IPS DF 6.9 (cell line): Measurements from ENCODE around the gene RBM20.

Experiments used
- DNase-seq: peaks from one replicate; pipeline ENCODE4 v3.0.0-alpha.2; 2013; ENCODE audit warnings: low read depth, low spot score
- H3K27ac ChIP-seq: one replicate; pipeline ENCODE4 v1.5.1; 2013; ENCODE audit warnings: low read length, control low read depth
- H3K27me3 ChIP-seq: 2 replicates; pipeline ENCODE4 v1.6.1; 2013; ENCODE audit warnings: mild to moderate bottlenecking, low read length; ENCODE audit not compliant: control insufficient read depth, insufficient read depth
- H3K36me3 ChIP-seq: 2 replicates; pipeline ENCODE4 v1.6.1; 2013; ENCODE audit warnings: low read length; ENCODE audit not compliant: control insufficient read depth, insufficient read depth
- H3K4me1 ChIP-seq: 2 replicates; pipeline ENCODE4 v1.6.1; 2013; ENCODE audit warnings: low read length; ENCODE audit not compliant: control insufficient read depth, insufficient read depth
- H3K4me3 ChIP-seq: 2 replicates; pipeline ENCODE4 v1.5.1; 2013; ENCODE audit warnings: mild to moderate bottlenecking, low read length
- H3K9me3 ChIP-seq: 2 replicates; pipeline ENCODE4 v1.6.1; 2013; ENCODE audit warnings: low read length, inconsistent platforms; ENCODE audit not compliant: control insufficient read depth, insufficient read depth
- WGBS: extraction: QIAGEN DNeasy Blood & Tissue Kit; methylation state at CpG from one replicate; pipeline ENCODE4 v1.1.7; 2013; ENCODE audit warnings: mixed read lengths, missing lambda C conversion rate; ENCODE audit not compliant: insufficient read length, insufficient coverage; 5-methylcytosine and 5-hydroxymethylcytosine counted together

The RBM20 gene

GRCh38 chr10:110852947-110853346 is 208.8 kb downstream of the RBM20 start:
- no peaks in the 10 kb centered on the region for H3K4me1 ChIP-seq
- no CpG with 5 or more reads among the region's 4 CpGs for WGBS
- H3K36me3 ChIP-seq, result no peaks in the 10 kb centered on the region
- no peaks in the 10 kb centered on the region; the same call in 1 of the 2 replicates for H3K27me3 ChIP-seq
- no peak for DNase-seq
- H3K4me3 ChIP-seq, result no peak overlapping the region
- no peaks in the 10 kb centered on the region for H3K9me3 ChIP-seq
- H3K27ac ChIP-seq, result no peak overlapping the region

DNA sequence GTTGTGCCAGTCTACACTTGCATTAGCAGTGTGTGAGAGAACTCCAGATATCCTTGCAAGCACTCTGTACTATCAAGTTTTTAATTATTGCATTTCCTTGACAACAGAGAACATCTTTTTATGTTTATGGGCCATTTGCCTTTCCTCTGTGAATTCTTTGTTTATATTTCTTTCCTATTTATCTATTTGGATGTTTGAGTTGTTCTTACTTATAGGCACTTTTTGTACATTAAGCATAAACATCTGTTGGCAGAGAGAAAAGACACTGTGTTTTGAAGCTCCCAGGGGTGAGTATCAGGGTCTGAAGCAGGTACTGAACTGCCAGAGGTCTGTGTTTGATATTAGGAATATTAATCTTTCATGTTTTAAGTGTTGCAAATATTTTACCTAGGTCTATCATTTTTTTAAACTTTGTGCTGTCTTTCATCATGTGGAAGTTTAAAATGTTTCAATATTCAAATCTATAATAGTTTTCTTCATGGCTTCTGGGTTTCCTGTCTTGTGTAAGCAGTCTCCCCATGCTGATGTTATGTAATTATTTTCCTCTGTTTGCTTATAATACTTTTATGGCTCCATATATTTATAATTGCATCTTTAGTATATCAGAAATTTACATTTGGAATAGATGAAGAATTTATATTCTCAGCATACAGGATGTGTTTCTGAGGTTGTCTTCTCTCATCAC is 209.9 kb downstream of the RBM20 start:
- Histone ChIP-seq H3K36me3 (no peaks in the 10 kb centered on the region), H3K9me3 (no peaks in the 10 kb centered on the region), H3K4me1 (no peaks in the 10 kb centered on the region), H3K4me3 (no peak overlapping the region), H3K27me3 (no peaks in the 10 kb centered on the region; the same call in 1 of the 2 replicates), H3K27ac (no peak overlapping the region)
- no peak for DNase-seq

DNA sequence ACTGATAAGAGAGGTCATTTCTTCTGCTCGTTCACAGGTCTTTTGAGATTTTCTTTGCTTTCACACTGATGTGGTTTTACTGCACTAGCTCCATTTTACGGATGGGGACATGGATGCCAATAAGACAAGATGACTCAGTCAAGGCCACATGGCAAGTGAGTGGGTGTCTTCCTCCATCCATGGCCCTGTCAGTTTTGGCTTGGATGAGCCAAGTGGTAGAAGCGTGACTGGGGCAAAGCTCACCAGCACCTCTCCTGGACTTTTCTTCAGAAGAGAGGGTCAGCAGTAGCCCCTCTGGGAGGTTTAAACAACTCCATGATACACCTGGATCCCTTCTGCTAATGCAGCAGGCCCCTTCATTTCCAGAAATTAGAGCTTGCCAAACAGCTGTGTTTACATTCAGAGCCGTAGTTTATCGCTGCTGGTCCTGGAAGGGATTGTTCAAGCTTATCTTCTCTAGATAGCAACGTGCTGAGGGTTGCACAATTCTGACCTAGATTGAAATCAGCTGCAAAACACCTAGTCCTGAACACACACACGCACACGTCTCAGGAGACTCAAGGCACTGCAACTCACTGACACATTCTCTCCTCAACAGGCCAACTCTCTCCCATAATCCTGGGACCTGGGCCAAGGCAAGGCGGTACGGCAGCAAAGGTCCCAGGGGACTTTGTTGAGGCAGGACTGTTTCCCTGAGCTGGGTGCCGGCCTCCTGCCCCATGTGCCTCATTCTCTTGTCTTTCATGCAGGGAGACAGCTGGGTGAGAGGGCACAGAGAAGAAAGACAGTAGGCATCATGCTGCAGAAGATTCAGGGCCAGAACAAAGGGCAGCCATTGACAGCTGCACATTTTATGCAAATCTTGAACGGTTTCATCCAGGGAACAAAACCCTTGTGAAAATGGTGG is 213.4 kb downstream of the RBM20 start:
- DNase-seq, result no peak
- H3K27me3 ChIP-seq, result no peaks in the 10 kb centered on the region; the same call in 1 of the 2 replicates
- no CpG with 5 or more reads among the region's 12 CpGs for WGBS
- no peaks in the 10 kb centered on the region for H3K4me1 ChIP-seq
- H3K36me3 ChIP-seq, result no peaks in the 10 kb centered on the region
- H3K4me3 ChIP-seq, result no peak overlapping the region
- no peak overlapping the region for H3K27ac ChIP-seq
- no peaks in the 10 kb centered on the region for H3K9me3 ChIP-seq

DNA sequence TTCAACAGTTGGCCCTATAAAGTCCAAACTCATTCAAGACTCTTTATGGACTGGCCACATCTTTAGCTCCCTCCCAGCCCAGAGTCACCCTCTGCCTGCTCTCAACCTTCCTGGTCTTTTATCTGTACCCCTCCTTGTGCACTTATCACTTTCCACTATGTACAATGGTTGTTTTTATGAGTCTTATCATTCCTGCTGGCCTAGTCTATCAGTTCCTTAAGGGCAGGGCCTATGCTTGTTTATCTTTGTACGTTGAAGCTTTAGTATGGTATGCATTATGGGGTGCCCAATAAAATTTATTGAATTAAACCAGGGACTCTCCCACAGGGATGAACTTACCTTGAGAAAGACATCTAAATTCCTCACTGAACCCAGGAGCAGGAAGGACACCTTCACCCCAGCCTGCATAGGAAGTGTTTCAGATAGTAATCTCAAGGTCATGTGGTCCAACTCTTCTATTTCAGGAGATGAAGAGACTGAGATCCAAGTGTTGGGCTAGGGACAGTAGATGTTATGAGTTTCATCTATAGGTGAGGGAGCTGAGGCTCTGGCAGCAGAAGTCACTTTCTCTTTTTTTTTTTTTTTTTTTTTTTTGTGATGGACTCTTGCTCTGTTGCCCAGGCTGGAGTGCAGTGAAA is 214.3 kb downstream of the RBM20 start:
- H3K36me3 ChIP-seq, result no peaks in the 10 kb centered on the region
- no CpG with 5 or more reads among the region's 1 CpG for WGBS
- H3K27me3 ChIP-seq, result no peaks in the 10 kb centered on the region; the same call in 1 of the 2 replicates
- H3K9me3 ChIP-seq, result no peaks in the 10 kb centered on the region
- H3K27ac ChIP-seq, result no peak overlapping the region
- no peak overlapping the region for H3K4me3 ChIP-seq
- H3K4me1 ChIP-seq, result no peaks in the 10 kb centered on the region
- DNase-seq, result no peak

- H3K27ac ChIP-seq, result no peak overlapping the region
- no peaks in the 10 kb centered on the region for H3K4me1 ChIP-seq
- no peaks in the 10 kb centered on the region for H3K36me3 ChIP-seq
- no peak for DNase-seq
- no peaks in the 10 kb centered on the region; the same call in 1 of the 2 replicates for H3K27me3 ChIP-seq
- no peak overlapping the region for H3K4me3 ChIP-seq
- no CpG with 5 or more reads among the region's 6 CpGs for WGBS
- no peaks in the 10 kb centered on the region for H3K9me3 ChIP-seq
Observed at GRCh38 chr10:110859206-110859972, 215.3 kb downstream of the RBM20 start.

- no peaks in the 10 kb centered on the region for H3K9me3 ChIP-seq
- no peaks in the 10 kb centered on the region for H3K27me3 ChIP-seq
- DNase-seq, result no peak
- no CpG with 5 or more reads among the region's 1 CpG for WGBS
- H3K27ac ChIP-seq, result no peak overlapping the region
- H3K4me1 ChIP-seq, result no peaks in the 10 kb centered on the region
- no peaks in the 10 kb centered on the region for H3K36me3 ChIP-seq
- H3K4me3 ChIP-seq, result no peak overlapping the region
Observed at GRCh38 chr10:110859973-110860376, 215.8 kb downstream of the RBM20 start.

GRCh38 chr10:110860576-110861241 is 216.6 kb downstream of the RBM20 start:
- no peaks in the 10 kb centered on the region for H3K27me3 ChIP-seq
- no peaks in the 10 kb centered on the region for H3K36me3 ChIP-seq
- no peaks in the 10 kb centered on the region for H3K9me3 ChIP-seq
- no peak overlapping the region for H3K27ac ChIP-seq
- DNase-seq, result no peak
- H3K4me3 ChIP-seq, result no peak overlapping the region
- H3K4me1 ChIP-seq, result no peaks in the 10 kb centered on the region
- WGBS, result no CpG with 5 or more reads among the region's 7 CpGs

DNA sequence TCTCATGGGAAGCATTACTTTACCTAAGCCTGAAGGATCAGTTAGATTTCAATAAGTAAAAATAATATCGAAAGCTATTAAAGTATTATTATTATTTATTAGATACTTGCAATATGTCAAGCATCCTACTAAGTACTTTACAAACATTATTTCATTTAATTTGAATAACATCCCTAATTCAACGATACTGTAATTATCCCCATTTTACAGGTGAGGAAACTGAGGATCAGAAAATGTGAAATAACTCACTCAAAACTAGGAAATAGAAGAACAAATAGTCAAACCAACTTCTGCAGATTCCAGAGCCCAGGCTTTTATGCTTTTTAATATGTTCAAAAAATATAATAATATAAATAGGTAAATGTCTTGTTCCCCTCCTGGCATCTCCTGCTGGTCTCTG is 217.3 kb downstream of the RBM20 start:
- no peak overlapping the region for H3K4me3 ChIP-seq
- no peak overlapping the region for H3K27ac ChIP-seq
- no peaks in the 10 kb centered on the region for H3K9me3 ChIP-seq
- no peaks in the 10 kb centered on the region for H3K36me3 ChIP-seq
- H3K27me3 ChIP-seq, result no peaks in the 10 kb centered on the region
- no peak for DNase-seq
- no CpG with 5 or more reads among the region's 2 CpGs for WGBS
- H3K4me1 ChIP-seq, result no peaks in the 10 kb centered on the region

GRCh38 chr10:110861930-110862649 is 218.0 kb downstream of the RBM20 start:
- Histone ChIP-seq H3K4me3 (no peak overlapping the region), H3K36me3 (no peaks in the 10 kb centered on the region), H3K4me1 (no peaks in the 10 kb centered on the region), H3K9me3 (no peaks in the 10 kb centered on the region), H3K27me3 (no peaks in the 10 kb centered on the region), H3K27ac (no peak overlapping the region)
- DNase-seq, result no peak
- no CpG with 5 or more reads among the region's 6 CpGs for WGBS
